Activated CD4-positive, alpha-beta memory T cell treated with anti-CD3 and anti-CD28 coated beads, Interleukin-2, amount 10 ng/mL, durations not matched to agents 7 days and 5 days (primary cell): ENCODE data around the gene TTYH2. TPM values are rescaled to one million over a fixed set of nuclear protein-coding genes. Genes with fewer than 3 reads are reported as not detected.
"Not testable (repeated sequence)": the region's sequence is repeated elsewhere in the genome, so short reads cannot be mapped to it uniquely, and the experiment has no call there.

Experiments
- CTCF ChIA-PET: fragments of 350-600 bp; sonication (Branson Sonifier 250); formaldehyde crosslinking; loops from one replicate; lab custom pipeline; 2021; ENCODE audit warnings: antibody characterized with exemption, inconsistent platforms; lab: Charles Lee
- POLR2A ChIA-PET: fragments of 350-600 bp; sonication (Branson Sonifier 250); formaldehyde crosslinking; loops from one replicate; lab custom pipeline; 2021; ENCODE audit warnings: antibody characterized with exemption; lab: Charles Lee
- DNase-seq: peaks from one replicate; pipeline ENCODE4 v3.0.0-alpha.2; 2020
- H3K27ac Mint-ChIP-seq: one replicate; pipeline ENCODE4 v1.8.0; 2021; ENCODE audit warnings: mild to moderate bottlenecking, mixed read lengths
- H3K27me3 Mint-ChIP-seq: one replicate; pipeline ENCODE4 v1.8.0; 2021; ENCODE audit warnings: mixed read lengths
- H3K36me3 Mint-ChIP-seq: one replicate; pipeline ENCODE4 v1.8.0; 2021; ENCODE audit warnings: low read depth, mixed read lengths
- H3K4me1 Mint-ChIP-seq: one replicate; pipeline ENCODE4 v1.8.0; 2021; ENCODE audit warnings: mixed read lengths
- H3K4me3 Mint-ChIP-seq: one replicate; pipeline ENCODE4 v1.8.0; 2021; ENCODE audit warnings: mild to moderate bottlenecking, mixed read lengths
- H3K9me3 Mint-ChIP-seq: one replicate; pipeline ENCODE4 v1.8.0; 2021; ENCODE audit warnings: mixed read lengths
- total RNA-seq, 2 experiments: library from RNA; stranded (reverse); gene quantifications; one replicate each; pipeline ENCODE4 v1.2.3, GENCODE V29; 2021

TTYH2 gene
- total RNA-seq, 2 experiments from 2014 or later, result 23.8 to 25.6 TPM

GRCh38 chr17:74249590-74250270 is 36.4 kb downstream of the TTYH2 start:
- POLR2A ChIA-PET, result interaction anchor here (1.0 kb wide), 1 partner anchor 37 kb away, joined by 3 read pairs; no protein-coding TSS in a partner anchor
- H3K4me1 Mint-ChIP-seq, result no peaks in the 10 kb centered on the region
- CTCF ChIA-PET, result no interaction called here
- H3K4me3 Mint-ChIP-seq, result no peak overlapping the region
- H3K36me3 Mint-ChIP-seq, result peaks cover 12% of the 10 kb centered on the region
- H3K9me3 Mint-ChIP-seq, result no peaks in the 10 kb centered on the region
- no peak for DNase-seq
- H3K27me3 Mint-ChIP-seq, result no peaks in the 10 kb centered on the region
- no peak overlapping the region for H3K27ac Mint-ChIP-seq

- Mint-ChIP-seq H3K27ac (no peak overlapping the region), H3K36me3 (peaks cover 12% of the 10 kb centered on the region), H3K4me1 (no peaks in the 10 kb centered on the region), H3K4me3 (no peak overlapping the region), H3K9me3 (no peaks in the 10 kb centered on the region), H3K27me3 (no peaks in the 10 kb centered on the region)
- ChIA-PET CTCF (no interaction called here), POLR2A (no interaction called here)
- no peak for DNase-seq
These were observed 37.1 kb downstream of the TTYH2 start for GRCh38 chr17:74250324-74250995.

DNA sequence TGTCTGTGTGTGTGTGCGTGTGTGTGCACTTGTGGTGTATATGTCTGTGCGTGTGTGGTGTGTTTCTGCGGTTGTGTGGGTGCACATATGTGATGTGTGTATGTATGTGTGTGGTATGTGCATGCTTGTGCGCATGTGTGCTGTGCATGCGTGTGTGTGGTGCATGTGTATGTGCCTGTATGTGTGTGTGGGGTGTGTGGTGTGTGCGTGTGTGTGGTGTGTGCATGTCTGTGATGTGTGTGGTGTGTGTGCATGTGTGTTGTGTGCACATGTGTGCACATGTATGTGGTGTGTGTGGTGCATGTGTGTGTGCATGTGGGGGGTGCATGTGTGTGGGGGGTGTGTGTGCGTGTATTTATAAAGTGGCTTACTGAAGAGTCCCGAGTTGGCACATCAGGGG is 37.7 kb downstream of the TTYH2 start:
- ChIA-PET CTCF (no interaction called here), POLR2A (no interaction called here)
- Mint-ChIP-seq H3K27ac (no peak overlapping the region), H3K9me3 (no peaks in the 10 kb centered on the region), H3K36me3 (peaks cover 12% of the 10 kb centered on the region), H3K4me1 (no peaks in the 10 kb centered on the region), H3K27me3 (no peaks in the 10 kb centered on the region), H3K4me3 (no peak overlapping the region)
- no peak for DNase-seq

GRCh38 chr17:74251569-74251968 is 38.2 kb downstream of the TTYH2 start:
- Mint-ChIP-seq H3K27ac (no peak overlapping the region), H3K36me3 (peaks cover 9% of the 10 kb centered on the region), H3K4me1 (no peaks in the 10 kb centered on the region), H3K27me3 (no peaks in the 10 kb centered on the region), H3K4me3 (no peak overlapping the region), H3K9me3 (no peaks in the 10 kb centered on the region)
- CTCF ChIA-PET, result no interaction called here
- no peak for DNase-seq
- POLR2A ChIA-PET, result no interaction called here

DNA sequence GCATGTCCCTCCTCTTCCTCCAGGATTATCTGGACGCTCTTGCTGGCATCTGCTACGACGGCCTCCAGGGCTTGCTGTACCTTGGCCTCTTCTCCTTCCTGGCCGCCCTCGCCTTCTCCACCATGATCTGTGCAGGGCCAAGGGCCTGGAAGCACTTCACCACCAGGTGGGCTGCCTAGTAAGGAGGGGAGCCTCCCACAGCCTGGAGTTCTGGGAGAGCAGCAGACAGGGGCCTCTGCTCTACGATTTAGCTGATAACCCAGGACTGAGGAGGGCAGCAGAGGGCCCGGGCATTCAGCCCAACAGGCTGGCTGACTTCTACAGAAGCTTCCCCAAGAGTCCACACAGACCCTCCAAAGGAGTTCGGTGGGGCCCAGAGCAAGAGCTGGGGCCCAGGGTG is 38.8 kb downstream of the TTYH2 start:
- no peaks in the 10 kb centered on the region for H3K27me3 Mint-ChIP-seq
- no peaks in the 10 kb centered on the region for H3K4me1 Mint-ChIP-seq
- no peaks in the 10 kb centered on the region for H3K9me3 Mint-ChIP-seq
- no peak for DNase-seq
- CTCF ChIA-PET, result no interaction called here
- POLR2A ChIA-PET, result no interaction called here
- H3K36me3 Mint-ChIP-seq, result peaks cover 8% of the 10 kb centered on the region
- no peak overlapping the region for H3K27ac Mint-ChIP-seq
- H3K4me3 Mint-ChIP-seq, result no peak overlapping the region

- CTCF ChIA-PET, result no interaction called here
- POLR2A ChIA-PET, result no interaction called here
These were observed 39.7 kb downstream of the TTYH2 start for GRCh38 chr17:74253036-74253435.

DNA sequence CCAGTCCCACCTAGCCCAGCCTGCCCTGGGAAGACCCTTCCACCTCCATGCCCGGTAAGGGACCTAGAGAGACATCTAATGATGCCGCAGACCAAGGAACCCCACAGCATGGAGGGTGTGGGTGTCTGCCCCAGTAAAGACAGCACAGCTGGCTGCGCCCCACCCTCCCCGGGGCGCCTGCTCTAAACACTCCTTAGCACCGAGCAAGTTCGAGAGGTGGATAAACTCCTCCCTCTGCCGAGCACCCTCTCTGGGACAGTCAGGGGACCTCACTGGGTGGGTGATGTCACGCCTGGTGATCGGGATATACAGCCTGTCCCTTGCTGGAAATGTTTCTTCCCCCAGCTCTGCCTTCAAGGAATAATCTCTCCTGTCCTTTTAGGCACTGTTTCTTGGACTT is 43.9 kb downstream of the TTYH2 start:
- DNase-seq, result no peak
- no peaks in the 10 kb centered on the region for H3K9me3 Mint-ChIP-seq
- CTCF ChIA-PET, result no interaction called here
- no peaks in the 10 kb centered on the region for H3K4me1 Mint-ChIP-seq
- no peak overlapping the region for H3K27ac Mint-ChIP-seq
- H3K4me3 Mint-ChIP-seq, result no peak overlapping the region
- peaks cover 8% of the 10 kb centered on the region for H3K36me3 Mint-ChIP-seq
- no peaks in the 10 kb centered on the region for H3K27me3 Mint-ChIP-seq
- POLR2A ChIA-PET, result no interaction called here

More at GRCh38 chr17:74253036-74253435, 39.7 kb downstream of the TTYH2 start:
- H3K9me3 Mint-ChIP-seq, result no peaks in the 10 kb centered on the region
- peaks cover 8% of the 10 kb centered on the region for H3K36me3 Mint-ChIP-seq
- no peak overlapping the region for H3K27ac Mint-ChIP-seq
- no peaks in the 10 kb centered on the region for H3K4me1 Mint-ChIP-seq
- H3K27me3 Mint-ChIP-seq, result no peaks in the 10 kb centered on the region
- H3K4me3 Mint-ChIP-seq, result no peak overlapping the region
- no peak for DNase-seq

- DNase-seq, result no peak
- POLR2A ChIA-PET, result interaction anchor here (2.0 kb wide), 1 partner anchor 23 kb away, joined by 8 read pairs; no protein-coding TSS in a partner anchor
- Mint-ChIP-seq H3K36me3 (no peaks in the 10 kb centered on the region), H3K9me3 (no peaks in the 10 kb centered on the region), H3K27me3 (no peaks in the 10 kb centered on the region), H3K4me1 (no peaks in the 10 kb centered on the region), H3K27ac (no peak overlapping the region), H3K4me3 (no peak overlapping the region)
- CTCF ChIA-PET, result no interaction called here
These were observed 46.5 kb downstream of the TTYH2 start for GRCh38 chr17:74259667-74260524.

GRCh38 chr17:74260525-74260850 is 47.1 kb downstream of the TTYH2 start:
- Mint-ChIP-seq H3K27ac (no peak overlapping the region), H3K9me3 (no peaks in the 10 kb centered on the region), H3K4me1 (no peaks in the 10 kb centered on the region), H3K4me3 (no peak overlapping the region), H3K36me3 (no peaks in the 10 kb centered on the region), H3K27me3 (no peaks in the 10 kb centered on the region)
- POLR2A ChIA-PET, result interaction anchor here (2.0 kb wide), 1 partner anchor 22 kb away, joined by 8 read pairs; no protein-coding TSS in a partner anchor
- CTCF ChIA-PET, result no interaction called here
- DNase-seq, result no peak

DNA sequence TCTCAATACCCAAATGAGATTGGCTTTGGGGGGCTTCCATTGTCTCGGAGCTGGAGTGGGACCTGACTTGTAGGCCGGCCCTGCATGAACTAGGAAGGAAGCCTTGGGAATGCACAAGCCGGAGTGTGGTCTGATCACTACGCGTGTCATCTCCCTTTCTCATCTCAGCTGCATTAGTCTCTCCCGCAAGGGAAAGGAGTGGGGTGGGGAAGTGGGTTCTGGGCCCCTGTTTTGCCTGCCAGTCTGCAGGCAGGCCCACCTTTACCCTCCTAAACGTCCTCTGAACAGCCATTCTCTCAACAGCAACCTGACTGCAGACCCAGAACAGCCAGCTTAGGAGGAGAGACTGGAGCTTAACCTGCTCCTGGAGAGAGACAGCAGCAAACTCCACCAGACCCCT is 49.2 kb downstream of the TTYH2 start:
- H3K27ac Mint-ChIP-seq, result no peak overlapping the region
- no peak for DNase-seq
- H3K36me3 Mint-ChIP-seq, result no peaks in the 10 kb centered on the region
- H3K9me3 Mint-ChIP-seq, result no peaks in the 10 kb centered on the region
- no peaks in the 10 kb centered on the region for H3K4me1 Mint-ChIP-seq
- H3K4me3 Mint-ChIP-seq, result no peak overlapping the region
- no peaks in the 10 kb centered on the region for H3K27me3 Mint-ChIP-seq
- CTCF ChIA-PET, result interaction anchor here (1.1 kb wide), 1 partner anchor 60 kb away, joined by 3 read pairs; no protein-coding TSS in a partner anchor
- POLR2A ChIA-PET, result interaction anchor here (0.9 to 1.3 kb wide), 2 partner anchors 19 to 36 kb away, joined by 3 to 4 read pairs; no protein-coding TSS in a partner anchor

GRCh38 chr17:74267054-74267453 is 53.7 kb downstream of the TTYH2 start:
- H3K4me3 Mint-ChIP-seq, H3K27me3 Mint-ChIP-seq, H3K36me3 Mint-ChIP-seq, DNase-seq, H3K27ac Mint-ChIP-seq, H3K9me3 Mint-ChIP-seq, H3K4me1 Mint-ChIP-seq: not testable (repeated sequence)
- POLR2A ChIA-PET, result interaction anchor here (1.2 kb wide), 1 partner anchor 15 kb away, joined by 3 read pairs; no protein-coding TSS in a partner anchor
- CTCF ChIA-PET, result interaction anchor here (0.7 kb wide), 1 partner anchor 15 kb away, joined by 3 read pairs; no protein-coding TSS in a partner anchor

DNA sequence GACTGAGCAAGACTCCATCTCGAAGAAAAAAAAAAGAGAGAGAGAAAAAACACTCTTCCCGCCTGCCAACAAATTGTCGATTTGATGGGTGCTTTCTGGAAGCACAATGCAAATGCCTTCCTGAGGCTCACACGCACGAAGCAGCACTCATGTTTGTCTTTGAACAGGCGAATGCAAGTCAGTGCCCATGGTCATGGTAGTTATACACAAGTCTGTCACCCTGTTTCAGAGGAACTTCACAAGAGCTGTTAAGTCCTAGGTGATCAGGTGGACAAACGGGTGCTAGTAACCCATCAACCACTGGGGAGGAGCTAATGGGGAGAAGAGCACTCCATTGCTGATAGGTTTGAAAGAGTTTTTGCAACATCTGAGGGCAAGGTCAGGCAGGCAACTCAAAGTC is 54.2 kb downstream of the TTYH2 start:
- no peak for DNase-seq
- Mint-ChIP-seq H3K27me3 (peaks cover 4% of the 10 kb centered on the region), H3K9me3 (no peaks in the 10 kb centered on the region), H3K4me1 (peaks cover 6% of the 10 kb centered on the region), H3K27ac (no peak overlapping the region), H3K4me3 (no peak overlapping the region), H3K36me3 (no peaks in the 10 kb centered on the region)
- ChIA-PET POLR2A (interaction anchor here (0.6 kb wide), 1 partner anchor 16 kb away, joined by 3 read pairs; no protein-coding TSS in a partner anchor), CTCF (interaction anchor here (0.7 to 1.1 kb wide), 2 partner anchors 14 to 15 kb away, joined by 3 to 5 read pairs; no protein-coding TSS in a partner anchor)
